Common myeloid progenitor, CD34-positive (primary cell): Measurements from ENCODE around the gene CARD10.
A peak's percentile ranks its signal among the peaks of the same experiment; 100 is the strongest.

Source experiments
- CTCF ChIA-PET: fragments of 350-600 bp; sonication (Branson Sonifier 250); formaldehyde crosslinking; loops from one replicate; lab custom pipeline; 2021; ENCODE audit warnings: antibody characterized with exemption; lab: Charles Lee
- POLR2A ChIA-PET: fragments of 350-600 bp; sonication (Branson Sonifier 250); formaldehyde crosslinking; loops from one replicate; lab custom pipeline; 2021; ENCODE audit warnings: antibody characterized with exemption; lab: Charles Lee
- DNase-seq, 3 donors: peaks; one replicate each; pipeline versions ENCODE4 v3.0.0 to v3.0.0-alpha.2; 2013
- H3K27ac ChIP-seq, 2 experiments: 1 replicate in 1 of 2; 2 replicates in 1 of 2; pipeline ENCODE4 v1.7.0; 2013; ENCODE audit warnings: inconsistent platforms in 2 of 2, low read length in 2 of 2, mild to moderate bottlenecking in 2 of 2, low read depth in 1 of 2, moderate library complexity in 1 of 2; ENCODE audit not compliant: severe bottlenecking in 2 of 2, insufficient read depth in 1 of 2, poor library complexity in 1 of 2
- H3K27me3 ChIP-seq, 5 experiments: replicated peaks in 2 of 5; 1 replicate in 3 of 5; 2 replicates in 2 of 5; pipeline versions ENCODE4 v1.6.1 to v1.7.0; 2013; ENCODE audit warnings: low read length in 4 of 5, mild to moderate bottlenecking in 2 of 5, moderate library complexity in 2 of 5, inconsistent platforms in 1 of 5; ENCODE audit not compliant: insufficient read depth in 5 of 5, control insufficient read depth in 4 of 5
- H3K36me3 ChIP-seq, 4 experiments: 1 replicate in 2 of 4; 2 replicates in 2 of 4; pipeline versions ENCODE4 v1.6.1 to v1.7.0; 2013; ENCODE audit warnings: low read length in 3 of 4, control low read depth in 1 of 4, mild to moderate bottlenecking in 1 of 4; ENCODE audit not compliant: control insufficient read depth in 4 of 4, insufficient read depth in 4 of 4
- H3K4me1 ChIP-seq, 4 experiments: 1 replicate in 3 of 4; 2 replicates in 1 of 4; pipeline versions ENCODE4 v1.6.1 to v1.7.1; 2013; ENCODE audit warnings: low read length in 3 of 4, mild to moderate bottlenecking in 3 of 4, control low read depth in 1 of 4, inconsistent platforms in 1 of 4, moderate library complexity in 1 of 4; ENCODE audit not compliant: control insufficient read depth in 4 of 4, insufficient read depth in 4 of 4; ENCODE audit errors: control extremely low read depth in 1 of 4
- H3K4me3 ChIP-seq, 7 experiments: 1 replicate in 4 of 7; 2 replicates in 3 of 7; pipeline versions ENCODE4 v1.5.1 to v1.7.0; 2013; ENCODE audit warnings: mild to moderate bottlenecking in 7 of 7, low read length in 6 of 7, moderate library complexity in 6 of 7, inconsistent platforms in 2 of 7, low read depth in 2 of 7, control low read depth in 1 of 7; ENCODE audit not compliant: insufficient read depth in 4 of 7, control insufficient read depth in 1 of 7; ENCODE audit errors: extremely low read depth in 1 of 7
- H3K9me3 ChIP-seq, 5 experiments: 1 replicate in 4 of 5; 2 replicates in 1 of 5; pipeline versions ENCODE4 v1.6.1 to v1.7.1; 2013; ENCODE audit warnings: low read length in 4 of 5, mild to moderate bottlenecking in 2 of 5, inconsistent platforms in 1 of 5, low read depth in 1 of 5, moderate library complexity in 1 of 5; ENCODE audit not compliant: control insufficient read depth in 4 of 5, insufficient read depth in 2 of 5; ENCODE audit errors: control extremely low read depth in 1 of 5
- WGBS: methylation state at CpG from one replicate; pipeline ENCODE4 v1.1.5; 2013; ENCODE audit not compliant: insufficient coverage; 5-methylcytosine and 5-hydroxymethylcytosine counted together

CARD10 gene

GRCh38 chr22:37484480-37485394, 34.5 kb downstream of the CARD10 start:
- peak; percentile 80 to 91 (median 84) for DNase-seq
- H3K4me1 ChIP-seq: peaks cover 3 to 63% (median 56%) of the 10 kb centered on the region in 4 experiments
- no peaks in the 10 kb centered on the region for H3K27me3 ChIP-seq
- CTCF ChIA-PET: interaction anchor here (3.1 to 7.4 kb wide), 2 partner anchors 13 to 14 kb away, joined by 26 to 59 read pairs; no protein-coding TSS in a partner anchor
- whole genome bisulfite sequencing: under 1% methylated on average over 25 of the region's 39 CpGs
- POLR2A ChIA-PET: interaction anchor here (0.6 to 1.7 kb wide), 2 partner anchors 11 to 82 kb away, joined by 3 read pairs; no protein-coding TSS in a partner anchor
- H3K4me3 ChIP-seq: peak overlapping the region; percentile 41 to 93 (median 81)
- H3K27ac ChIP-seq: peak overlapping the region; percentile 77 to 87
- no peaks in the 10 kb centered on the region for H3K9me3 ChIP-seq
- H3K36me3 ChIP-seq: peaks cover 3 to 21% (median 13%) of the 10 kb centered on the region in 4 experiments

- H3K4me3 ChIP-seq: peak overlapping the region in 3 of 7 experiments; percentile 15 to 88 (median 85)
- 89% methylated on average over 6 of the region's 13 CpGs for WGBS
- no peaks in the 10 kb centered on the region for H3K27me3 ChIP-seq
- H3K4me1 ChIP-seq: peaks cover 3 to 54% (median 49%) of the 10 kb centered on the region in 4 experiments
- ChIA-PET POLR2A (no interaction called here), CTCF (interaction anchor here (1.0 to 7.4 kb wide), 2 partner anchors 10 to 11 kb away, joined by 3 to 59 read pairs; no protein-coding TSS in a partner anchor)
- peak overlapping the region in 1 of 2 experiments; percentile 87 for H3K27ac ChIP-seq
- no peaks in the 10 kb centered on the region for H3K9me3 ChIP-seq
- peaks cover 7 to 36% (median 26%) of the 10 kb centered on the region in 4 experiments for H3K36me3 ChIP-seq
- DNase-seq: peak in 1 of 3 donors; percentile 15
These were observed 36.2 kb downstream of the CARD10 start for GRCh38 chr22:37483050-37483449.

GRCh38 chr22:37482244-37482643, 37.0 kb downstream of the CARD10 start:
- Histone ChIP-seq H3K27me3 (no peaks in the 10 kb centered on the region), H3K9me3 (no peaks in the 10 kb centered on the region), H3K36me3 (peaks cover 7 to 44% (median 33%) of the 10 kb centered on the region in 4 experiments), H3K27ac (peak overlapping the region in 1 of 2 experiments; percentile 17), H3K4me3 (no peak overlapping the region), H3K4me1 (peaks cover 3 to 49% (median 44%) of the 10 kb centered on the region in 4 experiments)
- 90% methylated on average over 9 of the region's 9 CpGs for WGBS
- peak in 2 of 3 donors; percentile 19 to 26 for DNase-seq
- ChIA-PET POLR2A (interaction anchor here (1.0 kb wide), 1 partner anchor 52 kb away, joined by 4 read pairs; no protein-coding TSS in a partner anchor), CTCF (interaction anchor here (1.0 to 7.4 kb wide), 4 partner anchors 10 to 16 kb away, joined by 3 to 59 read pairs (median 4); no protein-coding TSS in a partner anchor)

GRCh38 chr22:37481347-37481907, 37.8 kb downstream of the CARD10 start:
- POLR2A ChIA-PET: no interaction called here
- no peaks in the 10 kb centered on the region for H3K9me3 ChIP-seq
- no peak for DNase-seq
- H3K27me3 ChIP-seq: no peaks in the 10 kb centered on the region
- CTCF ChIA-PET: interaction anchor here (1.3 to 7.4 kb wide), 5 partner anchors 9 to 23 kb away, joined by 3 to 59 read pairs (median 4); no protein-coding TSS in a partner anchor
- peaks cover 7 to 52% (median 38%) of the 10 kb centered on the region in 4 experiments for H3K36me3 ChIP-seq
- H3K4me3 ChIP-seq: no peak overlapping the region
- peaks cover 0 to 41% (median 36%) of the 10 kb centered on the region in 4 experiments for H3K4me1 ChIP-seq
- H3K27ac ChIP-seq: no peak overlapping the region
- WGBS: 94% methylated on average over 9 of the region's 12 CpGs

- 98% methylated on average over 15 of the region's 17 CpGs for WGBS
- no peaks in the 10 kb centered on the region for H3K9me3 ChIP-seq
- peaks cover 7 to 60% (median 44%) of the 10 kb centered on the region in 4 experiments for H3K36me3 ChIP-seq
- no peak overlapping the region for H3K4me3 ChIP-seq
- CTCF ChIA-PET: interaction anchor here (0.6 to 7.4 kb wide), 6 partner anchors 9 to 22 kb away, joined by 3 to 59 read pairs (median 4); no protein-coding TSS in a partner anchor
- H3K4me1 ChIP-seq: peaks cover 0 to 34% (median 30%) of the 10 kb centered on the region in 4 experiments
- POLR2A ChIA-PET: no interaction called here
- DNase-seq: no peak
- H3K27ac ChIP-seq: no peak overlapping the region
- H3K27me3 ChIP-seq: no peaks in the 10 kb centered on the region
These were observed 38.5 kb downstream of the CARD10 start for GRCh38 chr22:37480387-37481346.

GRCh38 chr22:37479196-37479595, 40.0 kb downstream of the CARD10 start:
- WGBS: 94% methylated on average over 10 of the region's 15 CpGs
- no peaks in the 10 kb centered on the region for H3K27me3 ChIP-seq
- peaks cover 7 to 73% (median 54%) of the 10 kb centered on the region in 4 experiments for H3K36me3 ChIP-seq
- no peak for DNase-seq
- CTCF ChIA-PET: interaction anchor here (1.1 kb wide), 1 partner anchor 113 kb away, joined by 3 read pairs; no protein-coding TSS in a partner anchor
- H3K4me3 ChIP-seq: no peak overlapping the region
- no peaks in the 10 kb centered on the region for H3K9me3 ChIP-seq
- H3K4me1 ChIP-seq: peaks cover 0 to 20% (median 16%) of the 10 kb centered on the region in 4 experiments
- POLR2A ChIA-PET: no interaction called here
- H3K27ac ChIP-seq: no peak overlapping the region
